HG02588 (cell line): ENCODE data around the gene FOXL3.

Experiments used
- ATAC-seq: cut with Tn5 transposase; IDR thresholded peaks from one replicate; pipeline ENCODE4 v1.9.1; 2021; ENCODE audit warnings: mild to moderate bottlenecking, moderate library complexity; ENCODE audit not compliant: unreplicated experiment

The FOXL3 gene

DNA sequence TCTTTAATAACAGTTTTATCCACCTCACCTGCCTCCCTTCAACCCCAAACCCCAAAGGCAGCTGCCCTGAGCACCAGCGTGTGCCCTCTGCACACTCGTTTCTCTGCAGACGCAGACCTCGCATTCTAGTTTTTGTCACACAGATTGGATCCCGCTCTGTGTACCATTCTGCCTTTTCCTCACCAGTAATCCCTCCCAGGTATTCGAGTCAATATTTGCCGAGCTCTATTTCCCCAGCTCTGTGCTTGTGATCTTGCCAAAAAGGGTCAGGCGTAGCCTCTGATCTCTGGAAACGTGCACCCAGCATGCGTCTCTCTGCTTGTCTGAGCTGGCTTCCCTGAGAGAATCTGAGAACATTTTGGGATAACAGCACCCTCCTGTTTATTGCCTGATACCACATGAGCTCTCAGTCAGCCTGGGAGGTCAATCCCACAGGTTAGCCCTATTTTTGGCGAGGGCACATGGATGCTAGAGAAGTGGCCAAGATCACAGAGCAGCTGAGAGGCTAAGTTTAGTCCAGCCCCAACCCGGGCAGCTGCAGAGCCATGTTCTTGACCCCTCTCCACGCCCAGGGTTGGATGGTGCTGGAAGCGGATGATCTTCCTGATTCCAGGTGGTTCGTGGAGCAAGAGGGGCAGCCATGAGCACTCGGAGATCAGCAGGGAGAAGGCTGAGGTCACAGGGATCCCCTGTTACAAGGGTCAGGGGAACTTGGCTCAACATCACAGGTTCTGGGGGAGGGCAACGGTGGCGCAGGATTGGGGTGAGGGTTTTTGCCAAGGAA lies 29.1 kb downstream of the FOXL3 start:
- ATAC-seq: no peak

DNA sequence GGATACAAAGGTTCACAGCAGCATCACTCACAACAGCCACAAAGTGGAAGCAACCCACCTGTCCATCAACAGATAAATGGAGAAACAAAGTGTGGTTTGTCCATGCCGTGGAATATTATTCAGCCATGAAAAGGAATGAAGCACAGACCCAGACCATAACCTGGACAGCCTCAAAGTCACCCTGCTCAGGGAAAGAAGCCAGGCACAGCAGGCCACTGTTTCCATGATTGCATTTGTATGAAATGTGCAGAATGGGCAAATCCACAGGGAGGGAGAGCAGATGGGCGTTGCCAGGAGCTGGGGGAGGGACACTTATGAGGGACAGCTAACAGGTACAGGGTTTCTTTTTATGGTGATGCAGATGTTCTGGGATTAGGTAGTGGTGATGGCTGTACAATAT lies 30.3 kb downstream of the FOXL3 start:
- no peak for ATAC-seq

DNA sequence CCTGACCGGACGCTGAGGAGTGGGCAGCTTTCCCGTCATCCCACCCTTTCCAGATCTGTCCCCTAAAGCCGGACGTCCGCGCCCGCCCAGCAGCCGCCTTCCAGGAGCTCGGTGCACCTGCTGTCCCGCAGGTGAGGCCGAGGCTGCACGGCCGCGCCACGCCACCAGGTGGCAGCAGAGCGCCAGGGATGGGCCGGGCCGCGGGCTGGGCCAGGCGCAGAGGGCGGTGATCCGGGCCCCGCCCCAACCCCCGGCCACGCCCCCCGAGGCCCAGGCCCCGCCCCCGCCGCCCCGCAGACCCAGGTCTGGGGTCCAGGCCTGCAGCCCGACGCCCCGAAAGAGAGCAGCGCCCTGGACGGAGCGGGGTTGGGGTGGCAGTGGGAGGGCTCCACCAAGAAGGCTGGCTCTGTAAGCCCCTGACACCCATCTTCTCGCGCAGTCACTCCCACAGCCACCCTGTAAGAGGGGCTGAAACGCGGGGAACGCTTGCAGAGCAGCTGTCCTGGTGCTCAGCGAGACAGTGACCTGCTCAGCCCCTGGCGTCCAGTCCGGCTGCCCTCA lies 32.2 kb downstream of the FOXL3 start:
- no peak for ATAC-seq

DNA sequence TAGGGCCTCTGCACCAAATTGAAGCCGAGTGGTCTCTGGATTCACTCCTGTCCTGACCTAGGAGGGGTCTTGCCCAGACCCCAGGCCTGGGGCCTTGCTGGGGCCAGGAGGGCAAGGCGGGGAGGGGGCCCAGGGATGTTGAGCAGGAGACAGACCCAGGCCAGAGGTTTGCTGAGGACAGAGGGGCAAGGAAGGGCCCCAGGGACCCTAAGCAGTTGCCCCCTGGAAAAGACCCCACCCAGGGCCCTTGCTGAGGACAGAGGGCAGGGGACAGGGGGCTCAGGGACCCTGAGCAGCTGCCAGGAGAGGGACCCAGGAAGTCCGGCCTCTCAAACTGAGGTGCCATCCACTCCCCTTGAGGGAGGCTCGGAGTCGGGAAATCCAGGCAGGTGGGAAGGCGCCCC lies 32.7 kb downstream of the FOXL3 start:
- ATAC-seq: no peak

DNA sequence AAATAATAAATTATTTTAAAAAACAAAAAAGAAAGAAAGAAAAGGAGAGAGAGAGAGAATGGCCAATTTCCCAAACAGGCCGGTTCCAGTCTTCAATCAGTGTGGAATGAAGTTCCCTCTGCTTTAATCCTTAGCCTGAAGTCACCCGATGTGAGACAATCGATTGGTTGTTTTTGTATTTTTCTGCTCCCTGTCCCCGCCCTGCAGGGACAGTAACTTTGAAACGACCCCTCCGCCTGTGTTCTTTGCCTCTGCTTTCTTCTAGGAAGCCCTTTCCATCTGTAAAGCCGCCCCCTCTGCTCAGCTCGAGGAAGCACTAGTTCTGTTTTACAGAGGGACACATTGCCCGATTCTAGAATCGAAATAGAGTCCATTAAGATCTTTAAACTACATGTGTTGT lies 33.4 kb downstream of the FOXL3 start:
- ATAC-seq: no peak

DNA sequence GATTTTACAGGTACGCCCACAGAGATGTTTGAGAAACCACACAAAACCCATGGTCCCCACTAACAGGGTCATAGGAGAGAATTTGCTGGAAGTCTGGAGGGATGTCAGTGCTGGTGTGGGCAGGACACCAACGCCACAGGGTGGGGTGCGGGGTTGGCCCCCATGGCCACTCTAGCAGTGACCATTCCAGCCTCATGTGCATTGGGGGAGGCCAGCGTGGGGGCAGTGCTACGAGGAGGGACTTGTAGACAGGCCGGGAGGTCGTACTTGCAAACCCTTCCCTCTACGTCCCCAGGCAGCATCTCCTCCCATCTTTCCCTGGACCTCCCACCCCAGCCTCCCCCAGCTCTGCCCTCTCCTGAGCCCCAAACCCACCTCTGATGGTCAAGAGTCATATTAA lies 34.0 kb downstream of the FOXL3 start:
- ATAC-seq: no peak

DNA sequence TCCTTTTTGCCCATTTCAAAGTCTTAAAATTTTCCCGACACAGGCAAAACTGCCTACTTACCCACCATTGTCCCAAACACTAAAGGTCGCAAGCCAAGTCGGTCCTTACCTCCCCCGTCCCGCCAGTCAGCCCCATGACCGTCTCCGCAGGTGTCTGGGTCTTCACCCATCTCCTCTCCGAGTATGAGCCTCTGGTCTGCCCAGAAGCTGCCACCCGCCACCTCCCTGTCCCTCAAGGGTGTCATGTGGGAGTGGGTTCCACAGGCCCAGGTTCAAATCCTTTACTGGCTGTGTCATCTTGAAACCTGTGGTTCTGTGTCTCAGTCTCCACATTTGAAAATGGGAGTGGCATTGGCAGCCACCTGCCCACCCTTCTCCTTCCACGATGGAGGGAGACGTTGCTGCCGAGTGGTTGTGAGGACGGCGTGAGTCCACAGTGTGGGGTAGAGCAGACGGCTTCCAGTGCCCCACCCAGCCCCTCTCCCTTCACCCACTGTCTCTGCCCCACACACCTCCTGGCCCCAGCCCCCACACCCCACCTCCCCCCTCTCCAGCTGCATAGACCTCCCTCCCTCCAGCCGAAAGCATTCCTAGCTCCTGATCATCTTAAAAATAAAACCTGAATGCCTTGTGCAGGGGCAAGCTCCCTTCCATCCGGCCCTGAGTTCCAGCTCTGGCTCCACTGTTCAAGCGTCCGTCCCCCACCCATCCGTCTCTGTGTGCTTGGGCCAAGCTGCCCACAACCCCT lies 35.3 kb downstream of the FOXL3 start:
- no peak for ATAC-seq

DNA sequence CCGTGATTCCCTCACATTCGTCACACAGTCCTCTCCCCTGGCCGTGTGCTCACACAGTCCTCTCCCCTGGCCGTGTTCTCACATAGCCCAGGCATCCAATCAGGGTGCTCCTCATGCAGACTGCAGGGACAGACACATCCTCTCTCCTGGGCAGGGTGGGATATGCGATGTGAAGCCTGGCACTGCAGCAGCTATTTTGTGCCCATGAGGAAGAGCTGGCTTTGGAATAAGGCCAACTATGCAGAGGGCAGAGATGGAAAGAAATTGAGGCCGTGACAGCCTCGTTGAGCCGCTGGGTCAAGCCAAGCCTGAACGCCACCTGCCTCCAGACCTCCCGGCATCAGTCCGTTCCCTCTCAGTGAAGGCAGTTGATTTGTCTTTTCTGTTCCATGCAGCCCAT lies 35.8 kb downstream of the FOXL3 start:
- ATAC-seq: no peak

DNA sequence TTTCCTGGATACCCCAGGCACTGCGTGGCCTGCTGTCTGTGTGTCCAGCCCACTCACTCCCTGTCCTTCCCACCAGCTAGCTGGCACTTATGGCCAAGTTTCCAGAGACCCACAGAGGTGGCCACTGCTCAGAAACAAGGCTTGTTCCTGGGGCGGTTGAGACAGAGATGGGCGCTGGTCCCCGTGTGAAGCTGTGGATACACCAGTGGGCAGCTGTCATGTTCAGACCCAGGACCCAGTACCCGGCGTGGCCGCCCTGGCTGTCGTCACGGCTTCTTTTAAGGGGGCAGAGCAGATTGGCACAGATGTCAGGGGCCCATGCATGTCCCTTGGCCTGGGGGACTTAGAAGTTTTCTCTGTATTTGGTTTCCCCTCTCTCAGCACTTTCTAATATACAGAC lies 36.3 kb downstream of the FOXL3 start:
- ATAC-seq: no peak

DNA sequence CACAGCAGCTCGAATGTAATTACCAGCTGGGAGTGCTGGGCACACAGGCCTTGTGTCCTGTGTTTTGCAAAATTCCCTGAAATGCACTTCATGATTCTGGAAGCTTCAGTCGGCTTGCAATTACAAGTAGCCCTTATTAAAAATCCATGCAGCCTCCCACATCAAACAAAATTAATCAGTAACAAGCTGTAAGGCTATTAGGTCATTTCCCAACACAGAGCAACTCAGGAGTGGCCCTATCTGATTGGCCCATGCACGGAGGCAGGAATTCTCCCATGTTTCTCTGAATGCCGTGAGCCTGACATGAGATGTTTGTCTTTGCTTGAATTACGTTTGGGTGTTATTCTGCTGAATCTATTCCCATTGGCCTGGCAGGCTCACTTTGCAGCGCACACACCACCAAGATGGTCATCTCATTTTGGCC lies 36.9 kb downstream of the FOXL3 start:
- no peak for ATAC-seq

DNA sequence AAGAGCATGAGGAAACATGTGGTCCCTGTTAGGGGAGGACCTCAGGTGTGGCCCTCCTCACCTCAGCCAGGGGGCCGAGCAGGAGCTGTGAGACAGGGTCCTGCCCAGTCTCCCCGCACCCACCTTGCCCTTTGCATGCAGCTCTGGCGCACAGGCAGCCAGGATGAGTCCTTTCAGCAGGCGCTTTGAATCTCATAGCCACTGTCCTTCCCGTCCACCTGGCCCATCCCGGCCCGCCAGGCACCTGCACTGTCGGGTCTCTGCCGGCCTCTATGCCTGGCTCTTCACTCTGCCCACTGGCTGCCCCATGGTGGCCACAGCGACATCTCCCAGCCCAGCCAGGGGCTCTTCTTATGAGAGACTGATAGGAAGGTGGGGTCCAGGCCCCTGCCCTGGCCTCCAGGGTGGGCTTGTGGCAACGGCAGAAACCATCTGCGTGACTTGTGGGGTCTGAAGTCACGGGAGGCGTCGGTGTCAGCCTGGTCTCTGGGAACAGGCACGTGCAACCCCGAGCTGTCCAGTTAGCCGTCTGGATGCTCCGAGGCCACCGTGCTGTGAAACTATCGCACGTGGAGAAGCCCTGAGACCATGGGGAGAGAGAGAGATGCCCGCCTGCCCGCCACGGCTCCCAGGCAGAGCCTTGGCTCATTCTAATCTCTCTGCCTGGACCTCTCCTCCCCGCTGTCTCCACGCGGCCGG lies 37.4 kb downstream of the FOXL3 start:
- no peak for ATAC-seq

DNA sequence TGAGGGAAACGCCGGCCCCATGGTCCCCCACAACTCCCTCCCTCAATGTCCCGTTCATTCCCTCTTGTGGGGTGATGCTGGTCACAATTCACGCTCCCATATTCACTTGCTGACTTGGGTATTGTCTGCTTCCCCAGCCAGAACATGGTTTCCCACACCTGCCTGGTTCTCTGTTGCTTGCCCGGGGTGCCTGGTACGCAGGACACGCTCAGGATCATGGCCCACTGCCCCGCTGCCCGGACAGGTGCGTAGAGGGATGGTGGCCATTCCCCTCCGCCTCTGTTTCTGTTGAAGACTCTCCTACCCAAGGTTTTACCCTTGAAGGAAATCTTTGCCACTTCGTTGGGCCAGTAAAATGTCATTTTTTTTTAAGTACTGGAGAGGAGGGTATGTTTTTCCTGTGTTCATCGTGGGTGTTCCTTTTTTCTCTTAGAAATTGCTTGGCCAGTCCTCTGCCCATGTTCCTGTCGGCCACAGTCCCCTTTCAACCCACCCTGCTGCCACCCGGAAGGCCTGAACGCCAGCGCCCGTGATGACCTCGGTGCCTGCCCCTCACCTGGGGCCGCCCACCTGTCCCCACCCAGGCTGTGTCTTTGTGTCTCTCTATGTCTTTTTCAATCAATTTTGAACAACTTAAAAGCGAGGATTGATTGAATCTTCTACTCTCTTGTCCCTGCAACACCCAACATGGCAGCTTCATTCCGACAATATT lies 38.2 kb downstream of the FOXL3 start:
- no peak for ATAC-seq

DNA sequence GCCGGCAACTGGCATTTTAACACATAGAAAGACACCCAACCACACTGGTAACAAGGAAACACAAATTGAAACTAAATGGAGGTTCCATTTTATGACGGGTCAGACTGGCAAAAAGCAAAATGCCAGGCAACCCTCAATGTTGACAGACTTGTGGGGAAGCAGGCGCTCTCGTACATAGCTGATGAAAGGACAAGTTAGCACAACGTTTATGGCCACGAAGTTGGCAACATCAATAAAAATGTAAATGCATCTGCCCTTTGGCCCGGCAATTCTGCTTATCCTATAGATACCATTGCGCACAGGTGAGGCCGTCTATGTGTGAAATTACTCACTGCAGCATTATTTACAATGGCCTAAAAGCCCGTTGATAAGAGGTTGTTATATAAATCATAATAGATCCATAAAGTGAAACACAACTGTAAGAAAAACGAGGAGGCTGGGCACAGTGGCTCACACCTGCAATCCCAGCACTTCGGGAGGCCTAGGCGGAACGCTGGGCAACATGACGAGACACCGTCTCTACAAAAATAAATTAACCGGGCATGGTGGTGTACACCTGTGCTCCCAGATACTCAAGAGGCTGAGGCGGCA lies 39.8 kb downstream of the FOXL3 start:
- no peak for ATAC-seq

DNA sequence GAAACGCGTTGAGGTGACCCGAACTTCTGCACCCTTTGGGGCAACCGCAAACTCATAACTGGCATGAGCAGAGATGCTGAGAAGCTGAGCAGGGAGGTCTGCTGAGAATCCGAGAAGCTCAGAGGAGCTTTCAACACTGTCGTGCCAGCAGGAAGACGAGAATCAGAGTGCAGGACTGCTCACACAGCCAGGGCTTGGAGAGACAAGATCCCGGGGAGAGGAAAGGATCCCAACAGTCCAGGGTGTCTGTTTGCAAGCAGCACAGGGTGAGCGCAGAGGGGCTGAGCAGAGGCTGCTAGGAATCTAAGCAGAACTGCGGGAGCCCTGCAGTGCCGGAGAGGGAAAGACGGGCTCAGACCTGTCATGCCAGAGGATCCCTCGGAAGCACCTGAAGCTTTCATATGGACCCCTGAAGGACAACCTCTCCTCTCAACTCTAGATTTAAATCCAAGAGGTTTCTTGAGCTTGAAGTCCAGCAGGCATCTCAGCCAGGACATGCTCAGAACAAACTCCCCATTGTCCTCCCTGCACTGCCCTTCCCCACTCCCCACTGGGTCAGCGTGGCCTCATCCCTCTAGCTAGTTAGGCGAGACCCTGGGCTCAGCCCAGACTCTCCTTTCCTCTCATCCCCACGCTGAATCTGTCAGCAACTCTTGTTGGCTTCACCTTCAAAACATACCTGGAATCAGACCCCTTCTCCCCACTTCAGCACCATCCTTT lies 40.7 kb downstream of the FOXL3 start:
- no peak for ATAC-seq

DNA sequence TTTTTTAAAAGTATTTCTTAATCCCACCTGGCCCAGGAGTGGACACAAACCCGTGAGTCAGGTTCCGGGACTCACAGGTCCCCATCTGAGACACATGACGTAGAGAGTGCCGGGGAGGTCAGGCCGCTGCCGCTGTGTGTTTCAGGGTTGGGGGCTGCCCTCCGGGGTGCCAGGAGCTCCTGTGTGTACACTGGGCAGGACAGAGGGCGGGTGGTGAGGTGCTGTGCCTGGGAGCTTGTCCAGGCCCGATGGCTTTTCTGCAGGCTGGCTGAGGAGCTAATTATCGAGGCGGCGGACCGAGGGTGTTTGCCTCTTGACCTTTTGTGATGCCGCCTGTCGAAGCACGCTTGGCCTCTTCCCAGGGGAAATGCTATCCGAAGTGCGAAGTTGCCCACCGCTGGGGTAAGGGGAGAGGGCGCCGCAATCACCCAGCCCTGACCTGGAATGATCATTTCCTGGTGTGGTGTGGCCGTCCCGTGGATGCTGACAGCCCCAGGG lies 42.1 kb downstream of the FOXL3 start:
- ATAC-seq: no peak

DNA sequence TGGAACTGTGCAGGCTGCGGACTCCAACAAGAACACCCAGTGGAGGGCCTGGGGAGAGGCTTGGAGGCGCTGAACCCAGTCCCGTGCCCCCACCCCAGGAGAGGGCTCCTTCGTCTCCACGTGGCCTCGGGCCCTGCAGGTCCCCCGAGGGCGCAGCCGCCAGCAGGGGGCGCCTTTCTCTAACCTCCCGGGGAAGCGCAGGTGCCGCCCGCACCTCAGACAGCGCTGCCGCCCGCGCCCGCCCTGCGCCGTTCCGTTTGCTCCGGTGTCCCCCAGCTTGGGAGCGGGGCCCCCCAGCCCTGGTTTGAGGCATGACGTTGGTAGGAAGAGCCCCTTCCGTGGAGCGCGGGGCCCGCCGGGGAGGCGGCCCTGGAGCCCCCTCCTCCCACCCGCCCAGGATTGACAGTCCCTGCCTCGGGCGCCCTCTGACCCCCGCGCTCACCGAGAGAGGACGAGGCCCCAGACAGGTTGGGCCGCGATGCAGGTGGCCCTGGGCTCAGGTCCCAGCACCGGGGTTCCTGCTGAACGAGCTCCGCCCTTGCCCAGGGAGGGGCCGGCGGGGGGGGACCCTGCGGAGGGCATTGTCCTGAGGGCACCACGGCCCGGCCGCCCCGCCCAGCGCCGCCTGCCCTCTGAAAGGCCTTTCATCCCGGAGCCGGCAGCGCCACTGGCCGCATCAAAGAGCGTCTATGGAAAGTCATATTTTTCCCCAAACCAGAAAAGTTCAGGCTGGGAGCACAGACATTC lies 42.8 kb downstream of the FOXL3 start:
- no peak for ATAC-seq

DNA sequence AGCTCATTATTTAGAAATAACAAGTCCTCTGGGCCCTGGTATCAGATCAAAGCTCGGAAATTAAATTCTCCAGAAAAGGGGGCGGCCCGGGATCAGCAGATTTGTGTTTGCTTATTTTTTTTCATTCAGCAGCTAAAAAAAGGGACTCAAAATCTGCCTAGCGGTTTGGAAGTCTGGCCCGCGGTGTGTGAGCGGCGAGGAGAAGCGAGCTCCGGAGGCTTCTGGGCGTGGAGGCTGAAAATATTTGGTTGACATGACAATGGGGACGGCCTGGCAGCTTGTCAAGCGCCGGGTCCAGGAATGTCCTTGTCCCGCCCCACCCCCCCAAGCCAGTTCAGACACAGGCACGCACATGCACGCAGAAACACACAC lies 43.4 kb downstream of the FOXL3 start:
- ATAC-seq: no peak

DNA sequence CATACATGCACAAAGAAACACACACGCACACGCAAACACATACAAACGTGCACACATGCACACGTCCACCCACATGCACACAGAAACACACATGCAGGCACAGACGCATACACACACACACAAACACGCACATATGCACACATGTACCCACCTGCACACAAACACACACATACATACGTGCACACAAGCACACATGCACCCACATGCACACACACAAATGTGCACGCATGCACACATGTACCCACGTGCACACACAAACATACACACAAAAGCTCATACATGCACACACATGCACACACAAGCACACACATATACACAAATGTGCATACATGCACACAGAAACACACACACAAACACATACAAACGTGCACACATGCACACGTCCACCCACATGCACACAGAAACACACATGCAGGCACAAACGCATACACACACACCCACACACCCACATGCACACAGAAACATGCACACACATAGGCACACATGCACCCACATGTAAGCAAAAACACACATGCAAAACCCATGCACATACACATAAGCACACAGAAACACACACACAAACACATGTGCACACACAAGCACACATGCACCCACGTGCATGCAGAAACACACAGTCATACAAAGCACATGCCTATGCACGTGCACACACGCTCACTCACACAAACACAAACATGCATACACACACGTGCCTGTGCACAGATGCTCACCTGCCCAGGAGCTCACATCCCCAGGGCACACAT lies 44.8 kb downstream of the FOXL3 start:
- ATAC-seq: no peak
